HG03025 (cell line): ENCODE data around the gene DNHD1.

Source experiments
- ATAC-seq: cut with Tn5 transposase; IDR thresholded peaks from one replicate; pipeline ENCODE4 v1.9.1; 2021; ENCODE audit warnings: mild to moderate bottlenecking, moderate library complexity; ENCODE audit not compliant: unreplicated experiment, low FRiP score

The DNHD1 gene

DNA sequence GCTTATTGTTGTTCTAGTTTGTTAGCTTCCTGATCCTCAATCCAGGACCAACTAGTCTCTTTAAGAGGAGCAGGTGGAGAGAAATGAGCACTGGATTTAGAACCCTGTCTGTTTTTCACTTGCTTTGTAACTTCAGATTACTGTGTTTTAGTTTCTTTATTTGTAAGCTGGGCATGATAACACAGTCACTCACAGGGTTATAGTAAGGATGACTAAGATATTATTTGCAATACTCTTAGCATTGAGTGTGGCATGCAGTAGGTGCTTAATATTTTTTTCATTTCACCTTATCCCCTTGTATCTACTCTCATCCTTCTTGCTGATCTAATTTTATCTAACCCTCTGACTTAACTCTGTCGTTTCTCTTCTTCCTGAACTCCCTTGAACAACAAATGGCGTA lies 33.8 kb downstream of the DNHD1 start:
- no peak for ATAC-seq

DNA sequence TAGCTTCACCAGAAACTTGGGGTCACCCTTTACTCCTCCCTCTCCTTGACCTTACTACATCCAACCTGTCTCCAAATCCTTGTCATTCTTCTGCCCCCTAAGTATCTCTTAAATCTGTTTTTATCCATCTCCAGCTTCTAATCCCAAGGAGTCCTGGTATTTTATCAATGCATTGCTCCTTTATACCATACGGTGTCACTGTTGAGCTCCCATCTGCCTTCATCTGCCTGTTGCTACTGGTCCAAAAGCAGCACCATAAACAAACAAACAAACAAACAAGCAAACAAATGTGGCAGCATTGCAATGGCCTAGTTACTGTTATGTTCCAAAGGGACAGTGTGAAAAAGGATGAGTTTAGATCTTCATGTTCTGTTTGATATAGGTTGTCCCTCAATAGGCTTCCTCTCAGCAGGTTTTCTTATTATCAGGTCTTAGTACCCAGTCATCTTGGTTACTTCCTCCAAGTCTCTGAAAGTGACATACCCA lies 34.2 kb downstream of the DNHD1 start:
- no peak for ATAC-seq

DNA sequence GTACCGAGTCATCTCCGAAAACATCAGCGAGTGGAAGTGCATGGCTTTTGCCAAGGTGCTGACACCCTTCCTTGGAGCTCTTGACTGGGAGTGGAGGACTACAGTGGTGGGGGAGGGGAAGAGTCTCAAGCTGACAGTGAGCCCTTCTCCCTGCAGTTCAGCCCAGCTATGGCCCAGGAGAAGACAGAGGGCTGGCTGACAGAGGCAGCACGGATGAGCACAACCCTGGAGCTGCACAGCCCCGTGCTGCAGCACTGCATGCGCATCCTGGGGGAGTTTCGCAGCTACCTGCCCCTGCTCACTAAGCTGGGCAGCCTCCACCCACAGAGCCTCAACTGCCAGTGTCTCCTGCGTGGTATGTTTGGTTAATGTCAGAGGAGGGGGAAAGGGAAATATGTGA lies 41.4 kb downstream of the DNHD1 start:
- ATAC-seq: no peak

DNA sequence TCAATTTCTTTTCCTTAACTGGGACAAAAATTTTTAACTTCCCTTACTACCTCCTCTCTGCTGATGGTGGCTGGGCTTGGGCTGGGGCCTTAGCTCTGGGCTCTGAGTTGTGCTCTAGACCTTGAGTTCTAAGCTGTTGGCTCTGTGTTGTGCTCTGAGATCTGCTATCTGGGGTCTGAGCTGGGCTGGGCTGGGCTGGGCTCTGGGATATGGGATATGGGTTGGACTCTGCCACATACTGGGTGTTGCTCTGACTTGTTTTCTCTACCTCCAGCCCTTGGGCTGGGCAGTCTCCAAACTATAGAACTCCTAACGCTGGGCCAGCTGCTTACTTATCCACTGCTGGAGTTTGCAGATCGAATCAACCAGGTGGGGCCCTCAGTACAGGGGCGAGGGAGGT lies 41.9 kb downstream of the DNHD1 start:
- no peak for ATAC-seq

DNA sequence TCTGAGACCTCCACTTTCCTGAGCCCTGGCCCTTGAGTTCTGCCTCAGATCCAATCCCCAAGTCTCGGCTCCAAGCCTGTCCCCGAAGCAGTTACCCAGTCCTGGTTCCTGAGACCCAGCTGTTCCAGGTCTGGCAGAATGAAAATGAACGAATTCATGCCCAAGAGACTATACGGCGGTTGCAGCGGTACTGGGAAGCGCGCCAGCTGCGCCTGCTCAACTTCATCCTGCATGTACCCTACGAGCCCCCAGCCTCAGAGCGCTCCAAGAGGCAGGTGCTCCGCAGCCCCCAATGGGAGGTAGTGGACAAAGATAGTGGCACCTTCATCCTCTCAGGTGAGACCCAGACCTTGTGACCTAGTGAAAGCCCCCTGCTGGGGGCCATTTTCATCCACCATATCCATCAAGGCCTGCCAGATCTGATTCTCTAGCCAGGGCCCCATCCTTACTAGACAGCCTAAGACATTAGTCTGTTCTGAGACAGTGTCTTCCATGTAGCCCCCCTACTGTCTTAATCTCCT lies 42.7 kb downstream of the DNHD1 start:
- no peak for ATAC-seq

DNA sequence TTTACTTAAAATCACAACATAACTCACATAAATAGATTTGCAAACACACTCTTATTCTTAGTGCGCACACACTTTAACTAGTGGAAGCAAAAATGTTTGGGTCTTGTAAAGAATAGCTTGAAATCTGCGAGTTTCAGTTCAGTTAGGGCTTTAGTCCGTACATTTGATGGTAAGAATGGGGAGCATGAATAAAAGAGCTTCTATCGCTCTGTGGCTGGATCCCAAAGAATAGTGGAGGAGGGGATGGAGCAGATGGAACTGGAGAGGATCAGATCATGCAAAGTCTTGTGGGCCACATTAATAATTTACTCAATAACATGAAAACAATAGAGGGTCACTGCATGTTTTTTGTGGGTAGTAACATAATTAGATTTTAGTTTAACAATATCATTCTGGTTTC lies 44.3 kb downstream of the DNHD1 start:
- no peak for ATAC-seq

DNA sequence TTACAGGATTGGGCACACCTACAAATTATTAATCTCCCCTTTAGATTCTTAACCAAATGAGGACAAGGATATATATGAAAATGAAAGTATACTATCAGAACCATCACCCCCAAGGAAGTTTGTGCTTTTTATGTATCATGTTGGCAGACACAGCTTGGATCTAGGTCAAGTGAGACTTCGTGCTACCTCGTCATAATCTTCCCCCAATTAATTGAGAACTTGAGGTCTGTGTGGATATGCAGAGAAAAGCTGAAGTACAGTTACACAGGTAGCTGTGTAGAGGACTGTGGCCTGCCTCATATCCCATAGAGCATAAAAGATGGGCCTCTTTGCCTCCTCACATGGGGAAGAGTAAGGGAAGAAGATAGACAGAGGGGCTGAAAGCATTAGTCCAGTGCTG lies 45.6 kb downstream of the DNHD1 start:
- ATAC-seq: no peak

DNA sequence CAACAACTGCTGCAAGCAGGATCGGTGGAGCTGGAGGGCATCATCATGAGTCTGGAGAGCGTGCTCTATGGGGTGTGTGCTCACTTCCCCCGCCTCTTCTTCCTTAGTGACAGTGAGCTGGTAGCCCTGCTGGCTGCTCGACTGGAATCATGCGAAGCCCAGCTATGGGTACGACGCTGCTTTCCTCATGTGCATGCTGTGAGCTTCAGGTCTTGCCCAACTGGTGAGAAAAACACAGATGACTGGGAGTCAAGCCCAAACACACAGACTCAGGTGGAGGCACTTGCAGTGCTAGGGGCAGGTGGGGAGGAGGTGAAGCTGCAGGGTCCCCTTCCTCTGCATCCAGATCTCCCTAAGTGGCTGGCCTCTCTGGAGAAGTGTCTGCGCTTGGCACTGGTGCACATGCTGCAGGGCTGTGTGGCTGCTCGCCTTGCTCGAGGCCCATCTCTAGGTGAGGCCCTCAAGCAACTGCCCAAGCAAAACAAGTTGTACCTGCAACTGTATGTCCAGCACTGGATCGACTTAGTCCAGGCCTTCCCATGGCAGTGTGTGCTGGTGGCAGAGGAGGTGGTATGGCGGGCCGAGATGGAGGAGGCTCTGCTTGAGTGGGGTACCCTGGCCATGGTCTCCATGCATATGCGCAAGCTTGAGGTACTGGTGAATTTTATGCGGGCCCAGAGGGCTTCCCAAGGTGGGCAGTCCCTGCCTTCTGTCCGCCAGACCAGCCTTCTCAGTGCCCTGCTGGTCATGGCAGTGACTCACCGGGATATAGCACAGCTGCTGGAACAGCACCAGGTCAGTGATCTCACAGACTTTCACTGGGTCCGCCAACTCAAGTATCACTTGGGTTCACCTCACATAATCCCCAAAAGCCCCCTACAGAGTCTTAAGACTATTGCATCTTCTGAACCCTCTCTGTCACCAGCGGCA lies 48.1 kb downstream of the DNHD1 start:
- ATAC-seq: no peak

DNA sequence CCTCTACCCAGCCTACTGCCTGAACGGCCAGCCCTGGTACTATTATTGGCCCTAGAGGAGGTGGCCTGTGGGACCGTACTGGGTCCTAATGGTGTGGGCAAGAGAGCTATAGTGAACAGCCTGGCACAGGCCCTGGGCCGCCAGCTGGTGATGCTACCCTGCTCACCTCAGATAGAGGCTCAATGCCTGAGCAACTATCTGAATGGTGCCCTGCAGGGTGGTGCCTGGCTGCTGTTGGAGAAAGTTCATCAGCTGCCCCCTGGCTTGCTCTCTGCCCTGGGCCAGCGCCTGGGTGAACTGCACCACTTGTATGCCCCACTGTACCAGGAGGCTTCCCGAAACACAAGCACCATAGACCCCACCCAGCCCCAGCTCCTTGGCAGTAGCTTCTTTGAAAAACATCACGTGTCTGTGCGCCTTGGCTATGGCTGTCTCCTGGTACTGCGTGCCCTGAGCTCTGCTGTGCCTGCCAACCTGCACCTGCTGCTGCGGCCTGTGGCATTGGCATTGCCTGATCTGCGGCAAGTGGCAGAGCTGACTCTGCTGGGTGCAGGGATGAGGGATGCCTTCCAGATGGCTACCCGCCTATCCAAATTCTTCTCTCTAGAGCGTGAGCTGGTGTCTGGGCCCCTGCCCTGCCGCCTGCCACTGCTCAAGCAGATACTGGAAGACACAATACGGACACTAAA lies 49.0 kb downstream of the DNHD1 start:
- ATAC-seq: no peak

DNA sequence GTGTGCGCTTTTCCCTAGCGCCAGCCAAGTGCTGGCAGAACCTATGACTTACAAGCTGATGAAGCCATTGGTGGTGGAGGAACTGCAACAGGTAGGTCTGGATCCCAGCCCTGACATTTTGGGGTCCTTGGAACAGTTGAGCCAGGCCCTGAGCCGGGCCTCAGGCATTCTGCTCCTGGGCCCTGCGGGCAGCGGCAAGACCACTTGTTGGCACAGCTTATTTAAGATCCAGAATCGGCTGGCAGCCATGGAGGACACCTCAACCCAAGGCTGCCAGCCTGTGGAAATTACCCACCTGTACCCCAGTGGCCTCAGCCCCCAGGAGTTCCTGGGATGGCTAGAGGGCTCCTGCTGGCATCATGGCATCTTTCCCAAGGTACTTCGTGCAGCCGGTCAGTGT lies 49.7 kb downstream of the DNHD1 start:
- no peak for ATAC-seq

DNA sequence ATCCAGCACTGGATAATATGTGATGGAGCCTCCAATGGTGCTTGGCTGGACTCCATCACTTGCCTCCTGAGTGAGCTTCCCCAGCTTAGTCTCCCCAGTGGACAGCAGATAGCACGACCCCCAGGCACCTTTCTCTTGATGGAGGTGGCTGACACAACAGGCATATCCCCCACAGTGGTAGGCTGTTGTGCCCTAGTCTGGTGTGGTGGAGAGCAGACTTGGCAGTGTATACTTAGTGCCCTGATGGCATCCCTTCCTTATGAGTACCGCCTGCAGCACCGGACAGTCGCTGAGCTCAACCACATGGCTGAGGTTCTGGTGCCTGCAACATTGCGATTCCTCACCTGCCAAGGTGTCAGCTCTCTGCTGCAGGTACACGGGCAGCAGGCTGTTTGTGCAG lies 50.1 kb downstream of the DNHD1 start:
- ATAC-seq: no peak

DNA sequence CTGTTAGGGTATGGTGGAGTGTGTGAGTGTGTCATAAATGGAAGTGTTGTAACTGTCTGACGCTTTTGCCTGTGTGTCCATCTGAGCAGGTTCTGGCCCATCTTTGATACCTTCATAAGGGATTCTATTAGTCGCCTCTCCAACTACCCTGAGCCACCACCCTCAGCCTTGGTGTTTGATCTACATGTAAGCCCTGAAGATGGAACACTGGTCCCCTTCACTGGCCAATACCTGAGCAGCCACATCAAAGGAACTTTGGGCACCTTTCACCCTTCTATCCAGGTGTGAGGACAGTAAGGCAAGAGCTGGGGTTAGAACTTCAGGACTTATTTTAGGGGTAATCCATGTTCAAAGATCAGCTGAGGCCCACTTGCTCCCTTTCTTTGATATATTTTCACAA lies 51.0 kb downstream of the DNHD1 start:
- no peak for ATAC-seq

DNA sequence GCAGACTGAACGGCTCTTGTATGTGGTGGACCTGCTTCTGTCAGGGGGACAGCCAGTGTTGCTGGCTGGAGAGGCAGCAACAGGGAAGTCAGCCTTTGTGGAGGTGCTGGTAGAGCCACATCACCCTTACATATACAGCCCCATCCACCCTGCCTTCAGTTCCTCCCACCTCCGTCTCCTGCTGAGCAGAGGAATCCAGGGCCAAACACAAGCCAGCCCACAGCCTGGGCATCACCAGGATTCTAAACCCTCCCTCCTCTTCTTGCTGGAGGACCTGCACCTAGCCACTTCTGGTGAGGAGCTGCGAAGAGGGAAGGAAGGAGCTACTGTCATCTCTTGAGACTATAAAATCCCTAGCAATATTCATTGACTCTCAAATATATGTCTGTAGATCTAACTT lies 51.6 kb downstream of the DNHD1 start:
- no peak for ATAC-seq

DNA sequence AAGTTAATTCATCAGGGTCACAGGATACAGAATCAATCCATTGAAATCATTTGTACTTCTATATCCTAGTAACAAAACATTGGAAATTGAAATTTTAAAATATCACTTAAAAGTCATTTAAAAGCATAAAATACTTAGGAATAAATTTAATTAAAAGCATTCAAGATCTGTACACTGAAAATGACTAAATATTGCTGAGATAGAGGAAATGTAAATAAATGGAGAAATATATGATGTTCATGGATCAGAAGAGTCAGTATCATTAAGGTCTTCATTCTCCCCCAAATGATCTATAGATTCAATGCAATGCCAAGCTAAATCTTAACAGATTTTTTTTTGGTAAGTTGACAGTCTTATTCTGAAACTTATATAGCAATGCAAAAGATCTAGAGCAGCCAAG lies 56.6 kb downstream of the DNHD1 start:
- ATAC-seq: no peak

DNA sequence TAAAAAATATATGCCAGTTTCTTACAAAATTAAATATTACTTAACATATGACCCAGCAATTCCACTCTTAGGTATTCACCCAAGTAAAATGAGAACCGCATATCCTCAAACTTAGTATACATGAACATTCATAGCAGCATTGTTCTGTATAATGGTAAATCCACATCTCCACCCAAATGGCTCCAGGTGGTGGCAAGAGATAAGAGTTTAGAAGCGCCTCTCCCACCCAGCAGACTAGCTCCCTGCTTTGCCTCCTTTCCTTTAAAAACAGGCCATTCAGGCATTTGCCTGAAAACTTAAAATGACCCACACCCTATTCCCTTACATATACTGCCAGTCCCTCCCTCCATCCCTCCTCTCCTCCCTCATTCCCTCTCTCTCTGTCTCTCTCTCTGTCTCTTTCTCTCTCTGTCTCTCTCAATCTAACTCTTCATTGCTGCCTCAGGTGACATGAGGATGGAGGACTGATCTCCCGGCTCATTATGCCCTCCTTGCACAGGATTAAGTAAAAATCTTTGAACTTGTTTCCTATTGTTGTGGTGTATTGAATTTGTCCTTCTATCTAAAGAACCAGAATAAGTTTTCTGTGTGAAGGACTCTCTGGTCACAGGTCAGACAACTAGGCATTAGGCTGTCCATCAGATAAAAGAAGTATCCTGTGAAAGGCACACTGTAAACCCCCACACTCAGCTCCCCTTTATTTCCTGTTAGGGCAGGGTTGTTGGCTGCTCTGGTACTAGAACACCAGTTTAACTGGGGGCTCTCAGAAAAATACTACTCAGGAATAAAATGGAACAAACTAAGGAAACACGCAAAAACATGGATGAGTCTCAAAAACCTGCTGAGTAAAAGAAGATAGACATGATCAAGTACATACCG lies 58.0 kb downstream of the DNHD1 start:
- ATAC-seq: no peak

DNA sequence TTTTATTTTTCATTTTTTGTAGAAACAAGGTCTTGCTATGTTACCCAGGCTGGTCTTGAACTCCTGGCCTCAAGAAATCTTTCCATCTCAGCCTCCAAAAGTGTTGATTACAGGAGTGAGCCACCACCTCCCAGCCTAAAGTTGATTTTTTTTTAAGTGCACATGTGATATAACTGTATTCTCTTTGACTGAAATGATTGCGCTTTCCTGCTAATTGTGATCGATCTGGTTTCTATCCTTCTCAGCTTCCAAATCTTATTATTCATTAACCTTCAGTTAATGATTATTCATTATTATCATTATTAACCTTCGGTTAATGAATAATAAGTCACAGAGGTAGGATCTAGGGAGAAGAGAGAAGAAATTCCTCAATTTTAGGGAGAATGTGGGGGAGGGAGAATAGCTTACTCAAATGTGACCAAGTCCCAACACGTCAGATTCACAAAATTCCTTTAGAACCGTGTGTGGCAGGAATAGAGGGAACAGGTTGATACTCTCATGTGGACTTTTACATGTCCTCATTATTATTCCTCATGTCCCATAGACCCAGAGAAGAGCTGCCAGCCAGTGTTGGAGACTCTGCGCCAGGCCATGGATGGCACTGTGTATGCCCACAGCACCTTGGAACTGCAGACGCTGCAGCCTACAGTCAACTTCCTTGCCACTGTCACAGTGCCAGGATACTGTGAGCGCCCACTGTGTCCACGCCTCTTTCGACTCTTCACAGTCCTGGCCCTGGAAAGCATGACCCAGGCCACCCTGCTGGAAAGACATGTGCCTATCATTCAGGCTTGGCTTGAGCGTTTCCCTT lies 59.3 kb downstream of the DNHD1 start:
- no peak for ATAC-seq

DNA sequence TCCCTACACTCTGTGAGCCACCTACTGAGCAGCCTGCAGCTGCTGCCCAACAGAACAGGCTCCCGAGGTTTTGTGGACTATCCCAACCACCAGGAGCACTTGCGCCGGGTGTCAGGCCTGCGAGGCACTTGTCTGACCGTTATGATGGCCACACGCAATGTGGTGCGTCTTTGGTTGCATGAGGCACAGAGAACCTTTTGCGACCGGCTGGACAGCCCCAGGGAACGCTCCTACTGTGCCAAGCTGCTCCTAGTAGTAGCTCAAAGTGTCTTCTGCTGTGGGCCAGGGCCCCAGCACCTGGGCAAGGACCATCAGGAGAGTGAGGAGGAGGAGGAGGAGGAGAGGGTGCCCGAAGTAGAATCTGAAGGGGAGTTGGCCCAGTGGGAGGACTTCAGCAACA lies 60.0 kb downstream of the DNHD1 start:
- no peak for ATAC-seq

DNA sequence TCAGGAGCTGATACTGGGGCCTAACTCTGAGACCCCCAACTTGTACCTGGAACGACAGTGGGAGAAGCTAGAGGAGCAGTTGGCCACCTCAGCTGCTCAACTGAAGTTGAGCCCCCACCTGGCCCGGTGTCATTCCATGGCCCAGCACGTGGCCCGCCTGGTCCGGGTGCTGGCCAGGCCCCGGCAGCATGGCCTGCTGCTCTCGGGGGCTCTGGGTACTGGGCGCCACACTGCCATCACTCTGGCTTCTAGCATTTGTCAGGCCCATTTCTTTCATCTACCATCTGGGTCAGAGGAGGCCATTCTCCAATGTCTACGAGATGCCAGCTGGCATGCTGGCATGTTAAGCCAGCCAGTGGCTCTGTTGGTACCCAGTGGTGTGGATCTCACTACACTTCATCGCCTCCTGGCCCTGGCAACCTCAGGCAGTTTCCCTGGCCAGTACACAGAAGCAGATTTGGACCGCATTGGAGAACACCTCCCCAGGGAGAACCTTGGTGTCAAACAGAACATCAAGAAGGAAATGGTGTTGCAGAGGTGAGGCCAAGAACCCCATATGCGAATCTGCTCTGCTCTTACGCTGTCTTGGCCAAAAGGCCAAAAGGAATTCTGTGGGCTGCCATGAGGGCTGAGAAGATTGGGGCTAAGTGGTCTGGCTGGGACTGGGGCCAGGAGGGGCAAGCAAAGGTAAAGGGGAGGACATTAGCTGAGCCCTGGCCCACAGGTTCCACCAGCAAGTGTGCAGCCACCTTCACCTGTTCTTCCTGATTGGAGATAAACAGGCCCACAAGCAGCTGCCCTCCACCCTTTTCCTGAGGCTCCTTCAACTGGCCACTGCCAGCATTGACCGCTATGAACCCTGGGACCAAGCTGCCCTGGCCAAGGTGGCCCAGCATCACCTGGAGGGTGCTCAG lies 60.9 kb downstream of the DNHD1 start:
- ATAC-seq: no peak

DNA sequence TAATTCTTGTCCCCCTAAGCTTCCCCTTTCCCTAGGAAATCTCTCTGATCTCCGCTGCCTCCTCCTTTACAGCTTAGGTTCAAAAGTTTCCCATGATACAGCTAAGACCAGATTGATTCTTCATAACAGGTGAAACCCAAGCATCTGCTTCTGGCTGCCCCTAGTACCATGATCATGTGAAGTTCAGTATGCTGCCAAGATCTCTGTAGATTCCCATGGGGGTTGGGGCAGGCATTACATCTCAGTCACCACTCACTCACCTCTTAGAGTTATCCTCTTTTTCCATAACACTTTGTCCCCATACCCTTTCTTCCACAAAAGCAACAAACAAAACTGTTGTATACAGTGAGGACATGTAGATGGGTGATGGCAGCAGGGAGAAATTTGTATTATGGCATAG lies 62.3 kb downstream of the DNHD1 start:
- no peak for ATAC-seq
